ENCODE measurements around the gene PTTG1IP.

GRCh38 chr21:44814498-44815023 is 58.9 kb downstream of the PTTG1IP start:
- TF ChIP-seq ZNF274 (IDR thresholded peaks at IDR 0.05; ENCODE audit: low read depth, low read length) (no peak), SUZ12 (IDR thresholded peaks at IDR 0.05; ENCODE audit: extremely low read depth, insufficient read depth, insufficient read length) (no peak)
